GM20431 (cell line): ENCODE data around the gene ZHX3.

Source experiments
- in situ Hi-C: fragments of 300-500 bp; cut with MseI, MboI; formaldehyde crosslinking; loops from one replicate; pipeline ENCODE4 v1.15.0; 2020; ENCODE audit warnings: low sequenced_read_pairs; ENCODE audit not compliant: unreplicated experiment

The ZHX3 gene

DNA sequence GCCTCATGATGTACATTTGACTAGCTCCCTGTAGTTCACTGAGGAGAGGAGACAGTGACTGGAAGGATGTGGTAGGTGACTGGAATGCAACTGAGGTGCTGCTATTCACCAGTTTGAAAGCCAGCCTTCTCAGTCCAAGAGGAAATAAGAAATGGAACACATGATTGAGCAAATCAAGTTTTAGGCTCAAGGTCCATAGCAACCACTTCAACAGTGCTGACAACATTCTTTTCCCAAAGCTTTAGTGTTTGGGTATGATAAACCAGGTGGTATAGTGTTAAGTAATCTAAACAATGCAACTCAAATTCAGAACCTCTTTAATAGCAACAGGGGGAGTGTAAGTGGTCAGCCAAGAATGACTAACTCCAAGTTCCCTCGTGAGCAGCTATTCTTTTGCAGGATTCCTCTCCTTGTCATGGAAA lies 9.2 kb downstream of the ZHX3 start:
- in situ Hi-C loops, result no loop called here

DNA sequence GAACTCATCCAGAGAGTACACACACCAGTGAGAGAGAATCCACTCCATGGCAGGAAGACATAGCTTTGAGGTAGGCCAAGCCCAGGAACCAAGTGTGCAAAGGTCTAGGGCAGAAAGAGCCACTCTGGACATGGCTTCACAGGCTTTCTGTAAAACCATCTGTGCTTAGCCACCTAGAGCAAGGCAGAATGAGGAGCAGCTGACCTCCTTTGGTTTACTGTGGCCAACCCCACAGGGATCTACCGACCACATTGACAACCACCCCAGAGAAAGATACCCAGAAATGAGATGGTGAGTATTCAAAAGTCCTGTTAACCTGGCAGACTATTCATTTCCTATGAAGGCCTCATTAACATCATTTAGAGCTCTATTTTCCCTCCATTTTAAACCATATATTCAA lies 10.5 kb downstream of the ZHX3 start:
- in situ Hi-C loops, result no loop called here

DNA sequence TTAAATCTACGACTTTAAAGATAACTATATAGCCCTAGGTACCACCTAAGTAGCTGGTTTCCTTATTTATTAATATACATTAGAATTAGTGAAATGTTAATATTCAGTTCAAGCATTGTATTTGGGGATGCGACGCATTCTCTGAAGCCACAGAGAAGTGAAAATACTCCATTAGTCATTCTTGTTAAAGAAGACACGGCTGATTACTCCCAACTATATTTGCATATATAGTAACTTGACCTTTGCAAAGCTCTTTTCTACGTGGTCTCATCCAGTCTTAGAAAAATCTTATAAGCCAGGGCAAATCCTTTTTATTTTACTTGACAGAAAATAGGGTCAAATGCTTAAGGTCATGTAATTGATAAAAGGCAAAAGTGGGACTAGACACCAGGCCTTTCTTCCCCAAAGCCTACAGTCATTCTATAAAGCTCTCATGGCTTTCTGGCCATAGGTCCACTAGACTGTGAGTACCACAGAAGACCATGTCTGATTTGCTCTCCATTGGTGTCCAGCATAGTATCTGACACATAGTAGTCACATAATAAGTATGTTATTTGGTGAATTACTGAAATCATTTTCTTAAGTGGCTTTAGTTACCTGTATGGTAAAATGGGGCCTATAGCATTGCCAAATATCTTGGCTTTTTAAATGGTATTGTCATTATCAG lies 11.3 kb downstream of the ZHX3 start:
- in situ Hi-C loops, result no loop called here

DNA sequence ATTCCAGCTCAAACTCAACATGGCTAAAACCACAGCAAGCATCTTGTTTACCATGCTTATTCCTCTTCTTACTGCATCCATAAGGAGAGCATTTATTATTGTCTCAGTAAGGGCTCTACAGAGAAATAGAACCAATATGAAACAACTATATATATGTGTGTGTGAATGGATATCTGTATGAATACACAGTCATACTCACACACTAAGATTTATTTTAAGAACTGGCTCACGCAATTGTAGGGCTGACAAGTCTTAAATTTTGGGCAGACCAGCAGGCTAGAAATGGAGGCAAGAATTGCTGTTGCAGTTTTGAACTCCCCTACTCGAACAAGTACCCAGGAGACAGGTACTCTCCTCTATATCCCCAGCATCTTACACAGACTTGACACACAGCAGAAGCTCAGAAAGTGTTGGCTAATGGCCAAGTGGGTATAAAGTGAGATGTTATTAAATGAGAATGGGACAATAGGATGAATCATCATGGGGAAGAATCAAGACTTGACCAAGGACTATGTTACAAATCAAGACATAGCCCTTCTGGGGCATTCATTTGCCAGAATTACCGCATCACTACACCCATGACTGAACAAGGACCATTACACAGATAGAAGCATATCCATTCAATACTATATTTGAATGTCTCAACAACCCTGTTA lies 13.0 kb downstream of the ZHX3 start:
- in situ Hi-C loops, result no loop called here

DNA sequence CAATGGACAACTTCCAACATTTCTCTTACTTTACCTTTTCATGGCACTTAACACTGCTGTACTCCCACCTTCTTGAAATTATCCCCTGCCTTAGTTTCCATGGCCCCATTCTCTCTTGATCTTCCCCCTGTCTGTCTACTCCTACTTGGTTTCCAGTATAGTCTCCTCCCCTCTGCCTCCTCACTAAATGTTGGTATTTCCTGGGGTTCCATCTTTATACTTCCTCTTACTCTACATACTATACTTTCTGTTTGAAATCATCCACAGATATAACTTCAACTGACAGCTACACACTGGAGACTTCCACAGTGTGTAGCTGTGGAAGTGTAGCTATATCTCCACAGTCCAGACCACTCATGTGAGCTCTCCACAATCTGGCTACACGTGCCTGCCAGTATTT lies 13.5 kb downstream of the ZHX3 start:
- in situ Hi-C loops, result no loop called here

DNA sequence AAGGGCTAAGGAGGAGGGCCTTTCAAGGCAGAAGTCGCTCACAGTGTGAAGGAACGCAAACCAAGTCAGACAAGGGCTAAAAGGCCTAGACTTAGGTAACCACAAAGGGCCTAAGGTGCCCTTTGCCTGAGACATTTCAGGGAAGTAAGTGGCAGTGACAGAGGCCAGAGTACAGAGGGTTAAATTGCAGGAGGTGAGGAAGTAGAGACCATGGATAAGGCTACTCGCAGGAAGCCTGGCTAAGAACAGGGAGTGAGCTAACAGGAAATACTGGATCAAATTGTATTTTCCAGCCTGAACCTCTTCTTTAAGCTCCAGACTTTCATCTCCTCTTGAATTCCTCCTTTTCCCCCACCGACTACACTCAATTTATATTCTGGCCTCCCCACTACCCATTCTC lies 16.6 kb downstream of the ZHX3 start:
- in situ Hi-C loops, result no loop called here

DNA sequence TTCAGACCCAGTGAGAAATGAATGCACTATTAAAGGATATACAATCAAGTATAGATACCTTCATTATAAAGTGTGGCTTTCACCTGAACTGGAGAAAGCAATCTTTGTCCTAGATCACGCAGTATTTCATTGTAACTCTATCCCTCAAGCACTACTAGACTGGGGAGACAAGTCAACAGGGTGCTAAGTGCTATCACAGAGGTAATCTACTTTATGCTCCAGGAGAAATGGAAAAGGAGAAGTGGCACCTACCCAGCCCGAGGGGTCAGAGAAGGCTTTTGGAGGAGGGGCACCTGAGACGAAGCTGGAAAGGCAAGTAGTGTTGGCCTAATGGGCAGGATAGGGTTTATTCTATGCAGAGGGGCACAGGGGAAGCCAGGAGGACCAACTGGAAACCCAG lies 17.1 kb downstream of the ZHX3 start:
- in situ Hi-C loops, result no loop called here

DNA sequence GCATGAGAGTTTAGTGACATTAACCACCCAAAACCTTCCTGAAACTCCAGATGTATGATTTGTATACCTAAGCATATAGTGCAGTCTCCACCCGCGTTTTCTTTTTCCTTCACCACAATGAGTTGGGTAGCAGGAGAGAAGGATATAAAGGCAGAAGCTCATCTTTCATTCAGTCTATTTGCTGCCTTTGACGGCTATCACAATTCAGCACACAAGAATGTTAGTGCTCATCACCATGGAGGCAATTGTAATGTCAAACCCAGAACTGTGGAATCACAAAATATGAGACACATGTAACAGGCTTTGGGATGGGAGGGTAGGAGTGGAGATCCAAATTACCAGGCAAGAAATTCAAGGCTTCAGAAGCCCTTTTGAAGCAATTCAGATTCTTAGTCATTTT lies 17.6 kb downstream of the ZHX3 start:
- in situ Hi-C loops, result no loop called here

DNA sequence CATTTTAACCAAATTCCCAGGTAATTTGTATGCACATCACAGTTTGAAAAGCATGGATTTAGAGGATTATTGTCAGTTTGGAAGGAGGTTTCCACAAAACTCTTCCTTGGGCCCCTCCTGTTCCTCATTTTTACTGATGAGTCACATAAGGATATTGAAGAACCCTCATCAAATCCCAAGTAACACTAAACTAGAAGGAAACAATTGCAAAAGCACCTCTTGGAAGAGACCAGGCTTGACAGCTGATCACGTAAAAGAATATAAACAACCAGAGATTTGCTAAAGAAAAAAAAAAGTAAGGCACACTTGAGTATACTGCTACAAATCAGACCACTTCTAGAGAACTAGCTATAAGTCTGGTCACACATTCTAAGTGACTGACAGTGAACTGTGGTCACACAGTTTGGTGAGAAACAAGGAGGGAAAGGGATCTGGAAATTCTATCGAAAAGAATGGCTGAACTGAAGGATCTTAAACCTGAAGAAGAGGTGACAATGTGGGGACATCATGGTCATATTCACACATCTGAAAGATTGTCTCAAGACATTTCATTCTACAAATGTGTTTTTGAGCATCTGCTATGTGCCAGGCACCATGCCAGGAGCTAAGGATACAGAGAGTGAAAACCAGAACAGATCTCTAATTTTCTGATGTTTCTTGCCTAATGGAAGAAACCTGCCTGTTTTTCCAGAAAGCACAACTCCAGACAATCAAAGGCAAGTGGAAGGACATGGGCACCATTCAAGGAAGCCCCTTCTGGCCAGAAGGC lies 24.1 kb downstream of the ZHX3 start:
- in situ Hi-C loops, result no loop called here

DNA sequence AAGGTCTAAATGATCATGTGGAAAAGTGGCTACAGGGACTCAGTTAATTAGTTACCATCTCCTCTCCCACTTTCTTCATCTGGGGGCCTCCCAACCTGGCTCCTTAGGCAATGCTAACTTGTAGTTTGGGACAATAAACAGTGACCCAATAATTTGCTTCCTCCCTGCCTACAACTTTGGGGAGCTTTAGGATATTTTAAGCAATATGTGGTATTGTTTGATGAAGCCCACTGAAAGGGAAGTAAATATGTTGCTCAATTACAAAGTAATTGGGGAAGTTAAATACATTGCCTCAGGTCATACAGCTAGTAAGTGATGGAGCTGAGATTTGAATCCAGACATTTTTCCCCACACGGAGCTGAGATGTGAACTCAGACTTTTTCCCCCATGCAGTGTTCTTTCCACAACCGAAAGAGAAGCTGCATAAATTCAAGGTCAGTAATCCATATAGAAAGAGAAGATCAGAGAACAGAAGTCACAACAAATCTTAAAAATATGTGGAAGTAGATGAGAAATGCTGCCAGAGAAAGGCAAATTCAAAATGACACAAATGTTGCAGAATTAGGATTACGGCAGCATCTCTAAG lies 26.6 kb downstream of the ZHX3 start:
- in situ Hi-C loops, result no loop called here

DNA sequence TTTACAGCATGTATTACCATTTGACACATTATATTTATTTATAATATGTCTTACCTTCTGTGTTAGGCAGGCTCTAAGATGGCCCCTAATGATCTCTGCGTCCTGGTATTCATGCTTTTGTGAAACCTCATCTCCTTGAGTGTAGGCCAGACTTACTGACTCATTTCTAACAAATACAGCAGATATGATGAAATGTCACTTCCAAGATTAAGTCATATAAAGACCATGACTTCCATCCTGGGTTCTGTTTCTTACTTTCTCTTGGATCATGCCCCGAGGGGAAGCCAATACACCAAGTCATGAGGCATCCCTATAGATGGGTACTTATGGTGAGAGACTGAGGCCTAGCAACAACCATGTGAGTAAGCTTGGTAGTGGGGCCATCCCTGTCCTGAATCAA lies 30.2 kb downstream of the ZHX3 start:
- in situ Hi-C loops, result no loop called here

DNA sequence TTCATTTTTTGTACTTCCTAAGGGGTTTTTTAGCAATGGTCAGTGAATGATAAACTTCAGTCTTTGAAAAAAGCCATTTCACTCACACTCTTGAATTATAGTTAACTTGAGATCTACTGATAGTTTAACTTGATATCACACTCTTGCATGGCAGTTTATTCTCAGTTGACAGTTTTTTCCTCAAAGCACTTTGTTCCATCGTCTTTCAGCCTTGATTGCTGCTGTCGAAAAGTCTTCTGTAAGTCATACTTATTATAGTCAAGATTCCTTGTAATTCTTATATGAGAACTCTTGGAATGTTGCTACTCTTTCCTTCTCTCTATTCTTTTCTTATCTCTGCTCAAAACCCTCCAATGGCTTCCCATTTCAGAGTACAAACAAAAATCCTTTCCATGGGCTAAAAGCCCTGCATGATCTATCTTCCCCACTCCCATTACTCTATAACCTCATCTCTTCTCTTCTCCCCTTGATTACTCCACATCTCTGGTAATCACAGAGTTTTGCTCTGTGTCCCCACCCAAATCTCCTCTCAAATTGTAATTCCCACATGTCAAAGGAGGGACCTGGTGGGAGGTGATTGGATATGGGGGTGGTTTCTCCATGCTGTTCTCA lies 31.2 kb downstream of the ZHX3 start:
- in situ Hi-C loops, result no loop called here

DNA sequence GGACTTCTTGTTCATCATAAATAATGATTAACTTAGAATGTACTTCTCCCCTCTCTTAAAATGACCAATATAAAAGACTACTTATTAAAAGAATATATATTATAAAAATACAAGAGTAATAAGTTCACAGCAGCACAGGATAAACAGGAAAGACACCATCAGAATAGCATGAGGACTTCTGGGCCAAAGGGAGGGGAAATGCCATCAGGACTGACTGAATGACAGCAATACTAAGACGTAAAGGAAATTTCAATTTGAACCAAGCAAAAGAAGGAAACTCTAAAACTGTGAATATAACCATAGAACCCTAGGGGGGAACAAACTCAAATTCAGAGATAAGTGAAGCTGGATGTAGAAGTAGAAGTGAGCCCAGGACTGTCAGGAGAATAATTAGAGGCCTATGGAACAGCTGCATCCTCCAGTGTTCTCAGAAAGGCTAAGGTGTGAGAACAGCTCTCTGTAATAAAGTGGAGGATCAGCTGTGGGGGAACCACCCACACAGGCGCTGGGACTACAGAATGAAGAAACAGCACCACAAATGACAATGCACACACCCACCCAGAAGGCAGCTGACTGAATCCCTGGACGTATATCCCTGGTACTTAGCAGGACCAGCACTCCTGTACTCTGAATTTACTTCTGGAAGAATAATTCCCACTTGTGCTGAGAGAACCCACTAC lies 37.8 kb downstream of the ZHX3 start:
- in situ Hi-C loops, result no loop called here

DNA sequence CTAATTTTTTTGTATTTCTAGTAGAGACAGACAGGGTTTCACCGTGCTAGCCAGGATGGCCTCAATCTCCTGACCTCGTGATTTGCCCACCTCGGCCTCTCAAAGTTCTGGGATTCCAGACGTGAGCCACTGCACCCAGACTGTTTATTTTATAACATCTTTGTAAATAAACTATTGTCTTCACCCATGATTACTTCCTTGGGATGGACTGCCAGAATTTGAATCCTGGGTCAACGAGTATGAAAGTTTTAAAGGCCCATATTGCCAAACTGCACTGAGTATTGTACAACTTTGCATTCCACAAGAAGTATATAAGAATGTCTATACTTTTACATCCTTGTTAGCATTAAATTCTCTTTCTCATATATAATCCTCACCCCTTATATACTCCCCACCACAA lies 38.6 kb downstream of the ZHX3 start:
- in situ Hi-C loops, result no loop called here

DNA sequence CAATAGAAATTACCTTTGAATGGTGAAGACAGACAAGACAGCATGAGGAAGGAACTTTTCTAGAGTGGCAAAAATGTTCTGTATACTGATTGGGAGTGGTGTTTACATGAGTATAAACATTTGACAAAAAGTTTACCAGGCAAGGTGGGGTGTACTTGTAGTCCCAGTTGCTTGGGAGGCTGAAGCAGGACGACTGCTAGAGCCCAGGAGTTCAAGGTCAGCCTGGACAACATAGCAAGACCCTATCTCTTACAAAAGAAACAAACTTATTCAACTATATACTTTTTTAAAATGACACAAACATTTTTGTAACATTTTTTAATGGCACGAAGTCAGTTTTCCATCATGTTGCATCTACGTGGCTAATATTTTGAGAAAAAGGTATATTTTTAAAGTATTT lies 40.5 kb downstream of the ZHX3 start:
- in situ Hi-C loops, result no loop called here

DNA sequence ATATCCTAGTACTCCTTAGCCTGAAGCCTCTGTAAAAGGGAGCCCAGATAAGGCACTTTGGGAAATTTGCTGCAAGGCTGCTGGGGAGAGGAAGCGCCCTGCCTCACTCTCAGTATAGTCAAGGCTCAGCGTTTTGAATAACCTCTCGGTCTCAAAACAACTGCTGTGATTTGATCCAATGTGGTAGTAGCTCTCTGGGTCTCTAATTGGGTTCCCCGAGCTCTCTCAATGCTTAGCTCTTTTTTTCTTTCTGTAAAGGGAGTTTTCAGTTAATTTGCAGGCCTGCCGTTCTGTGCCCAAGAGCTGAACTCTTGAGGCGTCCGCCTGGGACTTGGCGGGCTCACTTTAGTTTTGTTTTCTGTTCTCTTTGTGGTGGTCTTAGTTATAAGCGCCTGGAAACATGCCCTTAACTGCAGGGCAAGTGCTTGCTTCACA lies 41.2 kb downstream of the ZHX3 start:
- in situ Hi-C loops, result no loop called here

DNA sequence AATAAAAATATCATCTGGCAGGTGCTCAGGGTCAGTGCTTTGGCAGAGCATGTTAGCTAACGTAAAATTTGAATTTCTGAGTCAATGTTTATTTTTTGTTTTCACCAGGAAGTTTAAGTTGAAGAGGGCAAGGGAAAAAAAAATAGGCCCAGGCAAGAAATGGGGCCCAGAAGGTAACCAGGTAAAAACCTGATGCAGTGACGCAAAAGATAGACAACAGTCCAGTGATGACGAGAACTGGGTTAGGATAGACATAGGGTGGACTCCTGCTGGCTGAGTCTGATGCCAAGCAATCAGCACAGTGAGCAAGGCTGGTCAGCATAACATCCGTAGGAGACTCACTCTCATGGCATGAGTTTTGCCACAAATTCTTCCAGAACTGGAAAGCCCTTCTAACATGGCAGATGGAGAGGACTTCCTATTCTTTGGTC lies 42.2 kb downstream of the ZHX3 start:
- in situ Hi-C loops, result no loop called here

DNA sequence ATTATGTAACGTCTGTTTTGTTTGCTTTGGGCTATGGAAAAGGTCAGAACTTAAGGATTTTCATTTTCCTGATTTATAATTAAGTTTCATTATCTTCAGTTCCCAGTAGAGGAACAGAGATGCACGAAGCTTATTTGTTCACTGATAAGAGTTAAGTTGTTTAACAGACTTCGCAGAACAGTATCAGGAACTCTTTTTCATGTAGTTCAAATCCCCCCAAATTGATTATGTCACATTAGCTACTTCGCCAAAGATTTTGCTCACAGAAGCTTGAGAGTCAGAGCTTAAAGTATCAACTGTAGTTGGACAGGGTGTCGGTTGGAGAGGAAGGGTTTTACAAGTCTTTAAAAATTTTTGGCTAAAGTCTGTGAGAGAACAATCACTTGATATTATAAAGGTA lies 43.4 kb downstream of the ZHX3 start:
- in situ Hi-C loops, result no loop called here

DNA sequence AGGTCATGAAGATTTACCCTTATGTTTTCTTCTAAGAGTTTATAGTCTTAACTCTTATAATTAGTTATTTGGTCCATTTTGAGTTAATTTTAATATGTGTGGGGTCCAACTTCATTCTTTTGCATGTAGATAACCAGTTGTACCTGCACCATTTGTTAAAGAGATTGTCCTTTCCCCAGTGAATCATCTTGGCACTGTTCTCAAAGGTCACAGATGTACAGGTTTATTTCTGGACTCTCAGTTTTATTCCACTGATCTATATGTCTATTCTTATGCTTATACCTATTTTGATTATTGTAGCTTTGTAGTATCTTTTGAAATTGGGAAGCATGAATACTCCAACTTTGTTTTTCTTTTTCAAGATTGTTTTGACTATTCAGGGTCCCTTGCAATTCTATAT lies 44.1 kb downstream of the ZHX3 start:
- in situ Hi-C loops, result no loop called here

DNA sequence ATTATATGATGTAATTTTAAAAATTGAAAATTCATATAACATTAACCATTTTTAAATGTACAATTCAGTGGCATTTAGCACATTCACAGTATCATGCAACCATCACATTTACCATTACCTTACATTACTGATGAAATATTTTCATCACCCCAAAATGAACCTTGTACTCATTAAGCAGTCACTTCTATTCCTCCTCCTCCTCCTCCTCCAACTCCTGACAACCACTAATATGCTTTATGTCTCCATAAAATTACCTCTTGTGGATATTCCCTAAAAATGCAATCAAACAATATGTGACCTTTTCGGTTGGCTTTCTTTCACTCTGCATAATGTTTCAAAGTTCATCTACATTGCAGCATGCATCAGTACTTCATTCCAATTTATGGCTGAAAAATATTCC lies 45.2 kb downstream of the ZHX3 start:
- in situ Hi-C loops, result no loop called here
